Measurements from ENCODE around the gene PYY. TPM values are rescaled to one million over a fixed set of nuclear protein-coding genes. Genes with fewer than 3 reads are reported as not detected.
"Not testable (repeated sequence)": the region's sequence is repeated elsewhere in the genome, so short reads cannot be mapped to it uniquely, and the experiment has no call there.

The PYY gene
- not detected for total RNA-seq (ENCODE audit: insufficient read depth, low replicate concordance)

DNA sequence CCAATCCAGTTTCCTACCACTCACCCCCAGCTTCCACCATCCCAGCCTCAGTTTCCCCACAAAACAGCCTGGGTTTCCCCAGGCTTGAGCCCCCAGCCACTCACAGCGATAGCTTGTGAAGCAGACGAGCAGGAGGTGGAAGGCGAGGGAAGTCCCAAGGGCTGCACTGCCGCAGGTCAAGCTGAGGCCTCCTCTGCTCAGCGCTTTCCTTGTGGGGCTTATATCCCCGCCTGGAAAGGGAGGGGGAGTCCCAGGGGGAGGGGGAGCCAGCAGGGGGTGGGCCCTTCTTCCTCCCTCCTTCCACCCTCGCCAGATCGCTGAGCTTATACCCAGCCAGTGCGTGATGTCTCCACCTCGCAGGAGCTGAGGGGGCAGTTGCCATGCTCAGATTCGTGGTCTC is at the start of gene PYY:
PYY (minus strand) TSS at position 195 of the 400 bp plus-strand sequence. CDS start 457 bp downstream, outside the sequence.
- no peak for DNase-seq (ENCODE audit: low spot score)

DNA sequence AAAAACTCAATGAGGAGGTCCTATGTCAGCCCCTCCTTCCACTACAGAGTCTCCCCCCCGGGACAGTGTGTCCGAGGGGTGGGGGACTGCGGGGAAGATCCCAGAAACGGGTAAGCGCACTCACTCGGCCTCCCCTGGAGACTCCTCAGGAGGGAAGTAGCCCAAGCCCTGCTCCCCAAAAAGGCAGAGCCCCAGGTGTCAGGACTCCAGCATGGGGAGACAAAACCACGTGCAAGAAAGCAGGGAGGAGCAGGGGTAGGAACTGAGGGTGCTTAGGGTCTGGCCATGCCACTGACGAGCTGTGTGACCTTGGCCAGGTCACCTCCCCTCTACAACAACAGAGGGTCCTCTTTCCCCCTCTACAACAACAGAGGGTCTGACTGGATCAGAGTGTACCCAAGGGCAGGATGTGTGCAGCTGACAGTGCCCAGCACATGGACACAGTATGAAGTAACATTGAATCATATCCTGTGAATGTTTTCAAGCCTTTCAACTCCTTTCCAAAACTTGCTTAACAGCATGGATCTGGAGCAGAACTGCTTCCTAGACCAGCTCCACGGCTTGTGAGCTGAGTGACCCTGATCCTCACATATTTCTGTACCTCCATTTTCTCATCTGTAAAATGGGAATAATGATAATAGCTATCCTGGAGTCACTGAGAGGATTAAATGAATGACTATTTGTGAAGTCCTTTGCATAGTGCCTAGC is 48.6 kb upstream of the PYY start:
- no peak for DNase-seq (ENCODE audit: low spot score)

DNA sequence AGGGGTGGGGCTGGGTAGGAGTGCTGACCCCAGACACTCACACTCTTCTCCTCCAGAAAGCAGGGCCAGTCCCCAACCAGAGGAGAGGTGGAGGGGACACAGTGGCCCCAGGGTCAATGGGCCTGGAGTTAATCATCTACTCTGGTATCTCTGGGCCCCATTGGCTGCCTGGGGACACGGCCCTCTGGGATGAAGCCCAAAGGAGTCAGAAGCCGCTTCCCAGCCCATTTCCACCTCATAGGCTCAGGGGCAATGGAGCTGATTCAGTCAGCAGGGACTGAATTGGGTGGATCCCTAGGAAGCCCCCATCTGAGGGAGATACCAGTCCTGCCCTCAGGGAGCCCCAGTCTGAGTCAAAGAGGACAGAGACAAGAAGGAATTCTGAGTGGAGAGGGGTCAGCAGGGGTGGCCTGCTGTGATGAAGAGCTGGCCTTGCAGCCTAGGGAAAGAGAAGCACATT is 47.8 kb upstream of the PYY start:
- no peak for DNase-seq (ENCODE audit: low spot score)

DNA sequence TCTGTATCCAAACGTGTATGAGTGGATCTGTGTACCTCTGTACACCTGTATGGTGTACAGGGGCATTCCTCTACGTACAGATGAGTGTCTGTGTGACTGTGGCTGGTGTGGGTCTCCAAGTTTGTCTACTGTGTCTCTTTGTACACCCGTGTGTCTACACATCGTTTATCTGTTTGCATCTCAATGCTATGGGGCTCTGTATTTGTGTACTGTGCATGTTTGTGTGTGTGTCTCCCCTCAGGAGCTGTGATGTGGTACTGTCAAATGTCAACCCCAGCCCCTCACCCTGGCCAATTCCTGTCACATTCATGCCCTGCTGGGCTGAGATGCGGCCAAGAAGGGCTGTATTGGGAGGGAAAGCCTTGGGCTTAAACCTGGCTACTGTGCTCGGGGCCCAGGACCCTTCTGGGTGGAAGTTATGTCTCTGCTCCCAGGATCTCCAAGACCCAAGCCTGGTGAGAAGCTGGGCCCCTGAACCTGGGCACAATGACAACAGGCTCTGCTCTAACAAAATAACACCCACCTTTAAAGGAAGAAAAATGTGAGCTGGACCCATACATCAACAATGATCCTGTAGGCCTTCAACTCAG is 47.2 kb upstream of the PYY start:
- no peak for DNase-seq (ENCODE audit: low spot score)

DNA sequence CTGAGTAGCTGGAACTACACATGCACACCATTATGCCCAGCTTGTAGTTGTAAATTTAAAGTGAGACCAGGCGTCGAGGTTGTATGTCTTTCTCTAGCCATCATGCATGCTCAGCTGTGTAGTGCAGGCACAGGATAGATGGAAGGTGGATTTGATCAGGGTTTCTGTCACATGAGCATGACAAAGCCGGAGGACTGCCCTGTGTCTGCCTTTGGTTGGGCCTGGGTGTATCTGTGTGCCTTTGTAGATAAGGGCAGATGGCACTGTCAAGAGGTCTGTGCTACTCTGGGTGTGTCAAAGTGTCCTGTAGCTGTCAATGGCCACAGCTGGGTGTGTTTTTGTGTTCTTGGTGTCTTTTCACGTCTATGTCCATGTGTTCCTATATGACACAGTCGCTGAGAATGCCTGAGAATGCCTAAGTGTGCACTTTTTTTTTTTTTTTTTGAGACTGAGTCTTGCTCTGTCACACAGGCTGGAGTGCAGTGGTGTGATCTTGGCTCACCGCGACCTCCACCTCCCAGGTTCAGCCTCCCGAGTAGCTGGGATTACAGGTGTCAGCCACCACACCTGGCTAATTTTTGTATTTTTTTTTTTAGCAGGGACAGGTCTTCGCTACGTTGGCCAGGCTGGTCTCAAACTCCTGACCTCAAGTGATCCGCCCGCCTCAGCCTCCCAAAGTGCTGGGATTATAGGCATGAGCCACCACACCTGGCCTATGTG is 46.6 kb upstream of the PYY start:
- DNase-seq (ENCODE audit: low spot score) = no peak

DNA sequence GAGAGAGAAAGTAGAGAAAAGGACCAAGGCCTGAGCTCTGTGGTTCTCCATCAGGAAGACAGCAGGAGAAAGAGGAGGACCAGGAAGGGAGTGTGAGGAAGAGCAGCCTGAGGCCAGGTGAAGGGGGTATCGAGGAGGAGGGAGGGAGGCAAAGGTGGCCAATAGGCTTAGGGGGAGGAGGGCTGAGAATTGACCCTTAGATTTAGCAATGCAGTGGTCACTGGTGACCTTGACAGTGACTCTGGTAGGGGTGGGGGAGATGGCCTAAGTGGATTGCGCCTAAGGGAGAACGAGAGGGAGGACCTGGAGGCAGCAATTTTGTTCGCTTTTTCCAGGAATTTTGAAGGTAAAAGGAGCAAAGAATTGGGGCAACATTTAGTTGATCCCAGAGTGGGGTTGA is 45.3 kb upstream of the PYY start:
- no peak for DNase-seq (ENCODE audit: low spot score)

DNA sequence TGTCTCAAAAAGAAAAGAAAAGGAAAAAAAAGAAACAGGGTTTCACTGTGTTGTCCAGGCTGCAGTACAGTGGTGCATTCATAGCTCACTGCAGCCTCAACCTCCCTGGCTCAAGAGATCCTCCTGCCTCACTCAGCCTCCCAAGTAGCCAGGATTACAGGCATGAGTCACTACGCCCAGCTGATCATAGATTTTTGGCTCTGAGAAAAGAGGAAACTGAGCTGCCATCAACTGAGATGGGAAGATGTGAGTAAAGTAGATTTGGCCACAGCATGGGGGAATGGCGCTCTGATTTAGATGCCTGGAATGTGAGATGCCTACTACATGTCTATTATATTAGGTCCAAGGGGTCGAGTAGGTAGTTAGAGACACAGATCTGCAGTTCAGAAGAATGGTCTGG is 44.8 kb upstream of the PYY start:
- DNase-seq (ENCODE audit: low spot score) = no peak

GRCh38 chr17:43997180-43997579 is 43.4 kb upstream of the PYY start:
- DNase-seq (ENCODE audit: low spot score) = not testable (repeated sequence)

DNA sequence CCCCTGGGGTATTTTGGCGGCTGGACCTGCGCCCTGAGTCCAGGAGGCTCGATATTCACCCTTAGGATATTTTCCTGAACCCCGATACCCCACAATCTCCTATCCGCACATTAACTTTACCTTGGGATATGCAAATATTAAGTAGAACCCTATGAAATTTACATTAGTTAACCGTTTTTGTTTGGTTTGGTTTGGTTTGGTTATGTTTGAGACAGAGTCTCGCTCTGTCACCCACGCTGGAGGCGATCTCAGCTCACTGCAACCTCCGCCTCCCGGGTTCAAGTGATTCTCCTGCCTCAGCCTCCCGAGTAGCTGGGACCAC is 41.4 kb upstream of the PYY start:
- DNase-seq (ENCODE audit: low spot score) = no peak

- peak; percentile 29 for DNase-seq (ENCODE audit: low spot score)
Observed at GRCh38 chr17:43994272-43995149, 40.8 kb upstream of the PYY start.

- DNase-seq (ENCODE audit: low spot score) = no peak
Observed at GRCh38 chr17:43992641-43993040, 38.9 kb upstream of the PYY start.

DNA sequence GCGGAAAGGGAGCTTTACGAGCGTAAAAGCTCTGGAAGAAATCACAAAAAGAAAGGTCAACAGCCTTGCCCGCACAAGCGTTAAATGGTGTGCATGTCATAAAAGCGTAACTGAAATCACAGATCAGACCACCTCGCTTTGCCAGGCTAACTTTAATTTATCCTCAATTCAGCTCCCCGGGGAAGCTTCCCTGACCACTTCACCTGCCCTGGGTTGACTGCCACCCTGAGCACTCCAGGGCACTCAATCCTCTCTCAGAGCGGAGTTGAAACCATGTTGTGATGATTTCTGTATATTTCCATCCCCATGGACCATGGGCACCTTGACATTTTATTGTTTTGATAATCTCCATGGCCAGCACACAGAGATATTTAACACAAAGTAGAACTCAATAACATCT is 34.6 kb upstream of the PYY start:
- no peak for DNase-seq (ENCODE audit: low spot score)

DNA sequence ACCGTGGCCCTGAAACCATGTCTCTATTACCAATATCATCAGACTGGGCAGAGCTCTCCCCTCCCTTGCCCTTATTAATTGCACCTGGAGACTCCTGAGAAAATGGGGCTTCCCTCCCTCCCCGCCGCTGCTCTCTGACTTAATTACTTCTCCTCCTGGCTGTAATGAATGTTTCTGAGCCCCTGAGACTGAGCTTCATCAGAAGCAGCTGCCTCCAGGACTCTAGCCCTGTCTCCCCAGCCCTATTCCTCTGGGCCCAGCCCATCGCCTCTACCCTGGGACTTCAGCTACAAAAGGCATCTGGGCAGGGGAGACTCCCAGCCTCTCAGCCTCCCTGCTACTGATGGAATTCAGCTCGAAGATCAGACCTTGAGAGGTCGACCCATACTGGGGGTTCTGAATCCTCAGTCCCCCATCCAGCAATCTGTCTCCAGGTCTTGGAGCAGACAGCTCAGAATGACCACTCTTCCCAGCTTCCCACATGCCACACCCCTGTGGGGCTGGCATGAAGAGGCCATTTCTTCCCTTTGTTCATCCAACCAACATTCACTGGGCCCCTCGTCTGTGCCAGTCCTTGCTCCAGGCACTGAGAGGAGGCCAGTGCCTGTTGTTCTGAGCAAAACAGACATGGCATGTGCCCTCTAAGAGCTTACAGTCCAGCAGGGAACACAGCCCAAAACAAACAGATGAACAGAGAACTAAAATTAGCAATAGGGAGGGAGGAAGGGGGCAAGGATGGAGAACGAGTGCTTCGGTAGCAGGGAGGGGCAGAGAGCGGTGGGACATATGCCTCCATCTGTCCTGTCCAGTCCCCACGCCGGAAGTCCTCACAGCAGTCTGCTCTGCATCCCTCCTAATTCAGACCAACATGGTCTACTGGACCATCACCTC is 33.6 kb upstream of the PYY start:
- DNase-seq (ENCODE audit: low spot score) = no peak

DNA sequence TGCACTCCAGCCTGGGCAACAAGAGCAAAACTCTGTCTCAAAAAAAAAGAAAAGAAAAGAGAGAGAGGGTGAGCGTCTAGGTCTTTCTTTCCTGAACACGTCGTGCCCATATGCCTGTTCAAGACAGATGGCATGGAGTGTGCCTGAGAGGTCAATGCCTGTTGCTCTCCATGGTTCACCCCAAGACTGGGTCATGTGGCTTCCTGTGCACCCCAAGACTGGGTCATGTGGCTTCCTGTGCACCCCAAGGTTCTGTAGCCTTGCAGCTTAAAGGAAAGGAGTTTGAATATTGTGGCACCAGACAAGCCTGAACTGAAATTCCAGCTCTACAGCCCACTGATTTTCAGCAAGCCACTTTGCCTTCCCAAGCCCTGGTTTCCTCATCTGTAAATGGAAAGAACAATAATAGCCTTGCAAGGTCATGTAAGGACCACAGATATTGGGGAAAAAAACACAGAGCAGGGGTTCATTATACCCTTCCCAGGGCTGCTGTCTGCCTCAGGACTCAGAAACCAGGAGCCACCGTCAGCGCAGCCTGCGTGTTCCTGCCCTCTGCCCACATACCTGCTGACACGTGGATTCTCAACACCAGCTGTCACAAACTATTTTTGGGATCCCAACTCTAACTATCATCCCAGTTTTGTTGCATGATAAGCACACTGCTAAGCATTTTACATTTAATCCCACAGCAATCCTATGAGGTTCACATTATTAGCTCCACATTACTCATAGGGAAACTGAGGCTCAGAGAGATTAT is 32.7 kb upstream of the PYY start:
- no peak for DNase-seq (ENCODE audit: low spot score)

- DNase-seq (ENCODE audit: low spot score) = no peak
Observed at GRCh38 chr17:43984521-43984920, 30.8 kb upstream of the PYY start.

GRCh38 chr17:43983515-43984411 is 30.0 kb upstream of the PYY start:
- no peak for DNase-seq (ENCODE audit: low spot score)

- DNase-seq (ENCODE audit: low spot score) = no peak
Observed at GRCh38 chr17:43983196-43983514, 29.4 kb upstream of the PYY start.

DNA sequence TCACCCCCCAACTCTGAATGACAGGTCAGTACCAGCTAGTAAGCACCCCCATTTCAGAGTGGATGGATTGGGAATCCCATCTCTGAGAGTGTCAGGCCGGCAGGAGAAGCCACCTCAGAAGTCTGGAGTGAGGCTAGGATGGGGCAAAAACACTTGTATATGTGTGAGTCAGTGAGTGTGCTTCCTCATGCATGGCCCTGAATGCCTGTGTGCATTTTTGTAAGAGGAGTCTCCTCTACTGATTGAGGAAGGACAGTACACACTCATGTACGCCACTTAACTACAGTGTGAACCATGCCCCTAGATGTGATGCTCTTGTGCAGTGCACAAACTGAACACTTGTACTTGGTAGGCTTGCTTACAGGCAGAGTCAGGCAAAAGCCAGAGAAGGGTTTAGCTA is 28.4 kb upstream of the PYY start:
- no peak for DNase-seq (ENCODE audit: low spot score)

- no peak for DNase-seq (ENCODE audit: low spot score)
Observed at GRCh38 chr17:43979671-43980070, 25.9 kb upstream of the PYY start.
